C4-2B (cell line): ENCODE results near the gene CEP44.
"Not testable (repeated sequence)": the region's sequence is repeated elsewhere in the genome, so short reads cannot be mapped to it uniquely, and the experiment has no call there.

Experiments used
- CTCF ChIP-seq: fragments of 450-650 bp; conservative IDR thresholded peaks from 2 replicates; pipeline ENCODE4 v1.5.1; 2017; ENCODE audit warnings: mild to moderate bottlenecking
- ZFX ChIP-seq: fragments of 450-650 bp; IDR thresholded peaks from 2 replicates; pipeline ENCODE4 v1.6.1; 2017

- TF ChIP-seq CTCF, ZFX: not testable (repeated sequence)
Observed at GRCh38 chr4:174363782-174364181, 80.1 kb downstream of the CEP44 start.
